Measurements from ENCODE around the gene FOXD2.

- TF ChIP-seq POLR2A (IDR thresholded peaks at IDR 0.05): no peak
- no peak for TF ChIP-seq CTCF (IDR thresholded peaks at IDR 0.05 in 4 of 5, conservative IDR thresholded peaks at IDR 0.05 in 1 of 5)
Observed at GRCh38 chr1:47401761-47402160, 36.1 kb upstream of the FOXD2 start.

Data from gastrocnemius medialis (tissue), 4 donors.